Progenitor cell of endocrine pancreas (in vitro differentiated cells): ENCODE measurements around the gene KLHDC3. TPM values are rescaled to one million over a fixed set of nuclear protein-coding genes. Genes with fewer than 3 reads are reported as not detected.

Source experiments
- DNase-seq: peaks from one replicate; pipeline ENCODE4 v3.0.0; 2021; ENCODE audit warnings: low spot score; ENCODE audit not compliant: unreplicated experiment
- H3K27ac Mint-ChIP-seq: 2 replicates; pipeline ENCODE4 v1.8.0; 2021; ENCODE audit warnings: mild to moderate bottlenecking, moderate library complexity, mixed read lengths
- H3K27me3 Mint-ChIP-seq: 2 replicates; pipeline ENCODE4 v1.8.0; 2021; ENCODE audit warnings: mixed read lengths
- H3K36me3 Mint-ChIP-seq: 2 replicates; pipeline ENCODE4 v1.8.0; 2022; ENCODE audit warnings: mixed read lengths; ENCODE audit not compliant: insufficient read depth
- H3K4me1 Mint-ChIP-seq: 2 replicates; pipeline ENCODE4 v1.8.0; 2021; ENCODE audit warnings: low read depth, mixed read lengths
- H3K4me3 Mint-ChIP-seq: 2 replicates; pipeline ENCODE4 v1.8.0; 2021; ENCODE audit warnings: low read depth, mild to moderate bottlenecking, moderate library complexity, mixed read lengths
- H3K9me3 Mint-ChIP-seq: 2 replicates; pipeline ENCODE4 v1.8.0; 2021; ENCODE audit warnings: low read depth, mixed read lengths
- CTCF ChIP-seq: fragments of 200-600 bp; sonication (generic); IDR thresholded peaks from one replicate; pipeline ENCODE4 v1.5.0; 2021; ENCODE audit warnings: antibody characterized with exemption, mild to moderate bottlenecking; ENCODE audit not compliant: unreplicated experiment
- total RNA-seq: library from RNA; stranded (reverse); gene quantifications from 2 replicates; pipeline ENCODE4 v1.2.1, GENCODE V29; 2021

KLHDC3 gene
- total RNA-seq, 1 donor from 2014 or later = 91.1 TPM

GRCh38 chr6:43043310-43043709 lies 29.3 kb downstream of the KLHDC3 start:
- Mint-ChIP-seq H3K27ac (no peak overlapping the region), H3K9me3 (no peaks in the 10 kb centered on the region), H3K36me3 (peaks cover 25% of the 10 kb centered on the region), H3K4me3 (no peak overlapping the region), H3K4me1 (no peaks in the 10 kb centered on the region), H3K27me3 (no peaks in the 10 kb centered on the region)
- TF ChIP-seq CTCF = no peak
- no peak for DNase-seq

GRCh38 chr6:43045371-43045930 lies 31.4 kb downstream of the KLHDC3 start:
- H3K36me3 Mint-ChIP-seq = peaks cover 23% of the 10 kb centered on the region
- no peak for DNase-seq
- no peak overlapping the region for H3K27ac Mint-ChIP-seq
- no peak overlapping the region for H3K4me3 Mint-ChIP-seq
- H3K9me3 Mint-ChIP-seq = no peaks in the 10 kb centered on the region
- no peaks in the 10 kb centered on the region for H3K4me1 Mint-ChIP-seq
- TF ChIP-seq CTCF = no peak
- H3K27me3 Mint-ChIP-seq = no peaks in the 10 kb centered on the region

- no peak for TF ChIP-seq CTCF
- Mint-ChIP-seq H3K27ac (no peak overlapping the region), H3K4me1 (peaks cover 17% of the 10 kb centered on the region), H3K9me3 (no peaks in the 10 kb centered on the region), H3K4me3 (no peak overlapping the region), H3K27me3 (no peaks in the 10 kb centered on the region), H3K36me3 (peaks cover 27% of the 10 kb centered on the region)
- no peak for DNase-seq
These were observed 33.9 kb downstream of the KLHDC3 start for GRCh38 chr6:43047998-43048397.

DNA sequence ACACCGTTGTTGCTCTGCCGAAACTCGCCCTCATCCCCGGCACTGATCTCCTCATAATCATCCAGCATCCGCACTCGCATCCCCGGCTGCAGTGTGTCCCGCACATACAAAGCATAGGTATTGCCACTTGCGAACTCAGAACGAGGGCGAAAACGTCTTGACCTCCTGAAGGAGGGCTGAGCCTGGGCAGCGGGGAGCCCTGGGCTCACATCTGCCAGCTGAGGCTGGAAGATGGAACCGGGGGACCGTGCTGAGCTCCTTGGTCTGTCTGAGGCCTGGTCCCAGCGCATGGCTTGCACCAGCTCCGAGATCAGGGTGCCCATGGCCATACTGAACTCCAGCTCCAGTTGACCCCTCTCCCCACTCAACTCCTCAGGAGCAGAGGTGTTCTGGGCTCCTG lies 36.9 kb downstream of the KLHDC3 start:
- Mint-ChIP-seq H3K9me3 (no peaks in the 10 kb centered on the region), H3K4me3 (no peak overlapping the region), H3K27me3 (no peaks in the 10 kb centered on the region), H3K27ac (peak overlapping the region; percentile 68), H3K4me1 (peaks cover 23% of the 10 kb centered on the region), H3K36me3 (peaks cover 20% of the 10 kb centered on the region)
- no peak for TF ChIP-seq CTCF
- DNase-seq = no peak

DNA sequence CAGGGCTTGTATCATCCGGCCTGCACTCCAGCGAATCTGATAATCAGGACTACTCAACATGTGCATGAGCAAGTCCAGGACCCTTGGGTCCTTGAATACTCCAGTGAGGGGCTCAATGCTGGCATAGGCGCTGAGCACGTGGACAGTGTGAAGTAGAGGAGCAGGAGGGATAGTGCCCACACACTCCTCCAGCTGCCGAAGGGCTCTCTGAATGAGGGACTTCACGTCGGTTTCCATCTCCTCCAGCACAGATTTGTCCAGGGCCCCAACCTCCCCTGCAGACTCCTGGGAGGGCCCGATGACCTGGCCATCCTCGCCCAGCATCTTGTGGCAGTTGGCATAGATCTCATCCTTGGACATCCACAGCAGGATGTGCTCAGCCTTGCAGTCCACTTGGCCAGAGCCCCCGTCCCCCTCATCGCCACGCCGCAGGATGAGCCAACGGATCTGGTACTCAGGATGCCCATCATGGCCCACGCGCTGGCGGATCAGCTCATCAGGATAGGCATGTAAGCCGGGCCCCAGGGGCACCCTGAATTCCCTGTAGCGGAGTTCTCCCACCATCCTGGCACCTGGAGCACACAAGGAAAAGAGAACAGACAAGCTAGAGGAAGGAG lies 38.3 kb downstream of the KLHDC3 start:
- no peaks in the 10 kb centered on the region for H3K9me3 Mint-ChIP-seq
- peak overlapping the region; percentile 92 for H3K27ac Mint-ChIP-seq

More for the DNA sequence above, 38.3 kb downstream of the KLHDC3 start:
- H3K27me3 Mint-ChIP-seq = no peaks in the 10 kb centered on the region
- no peak for DNase-seq
- peak overlapping the region; percentile 95 for H3K4me3 Mint-ChIP-seq
- peaks cover 14% of the 10 kb centered on the region for H3K36me3 Mint-ChIP-seq
- TF ChIP-seq CTCF = no peak
- H3K4me1 Mint-ChIP-seq = peaks cover 23% of the 10 kb centered on the region
